Body of pancreas (tissue), 4 donors: Measurements from ENCODE around the gene USH2A.

Experiments
- POLR2A ChIP-seq, 3 donors: fragments of 450-650 bp; IDR thresholded peaks; one replicate each; pipeline ENCODE4 v1.6.1; 2016; ENCODE audit warnings: antibody characterized with exemption in 3 of 3, mild to moderate bottlenecking in 2 of 3
- TF ChIP-seq, protein P1 (sequence below), 7 experiments: fragments of 450-650 bp in 4 of 7; fragments of 200-600 bp in 3 of 7; sonication (generic) in 3 of 7; IDR thresholded peaks; one replicate each; pipeline ENCODE4 v1.5.1; 2016 to 2019; ENCODE audit warnings: antibody characterized with exemption in 7 of 7

DNA sequence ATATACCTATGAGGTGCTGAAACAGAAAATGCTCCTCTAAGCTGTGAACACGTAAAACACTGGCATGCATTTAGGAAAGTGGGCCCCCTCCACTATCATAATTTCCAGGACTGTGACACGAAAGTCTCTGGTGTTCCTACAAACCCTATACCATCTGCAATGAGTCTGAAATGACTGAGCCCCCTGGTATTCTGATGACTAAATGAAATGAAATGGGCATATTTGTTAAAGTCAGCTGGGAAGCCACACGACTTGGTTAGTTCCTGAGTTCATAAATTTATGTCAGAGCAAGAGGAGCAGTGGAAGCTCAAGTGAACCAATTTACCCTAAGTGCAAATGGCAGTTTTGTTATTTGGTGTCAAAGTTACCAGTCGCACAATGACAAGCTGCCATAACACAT is 673.8 kb downstream of the USH2A start:
- TF ChIP-seq, protein P1, sequence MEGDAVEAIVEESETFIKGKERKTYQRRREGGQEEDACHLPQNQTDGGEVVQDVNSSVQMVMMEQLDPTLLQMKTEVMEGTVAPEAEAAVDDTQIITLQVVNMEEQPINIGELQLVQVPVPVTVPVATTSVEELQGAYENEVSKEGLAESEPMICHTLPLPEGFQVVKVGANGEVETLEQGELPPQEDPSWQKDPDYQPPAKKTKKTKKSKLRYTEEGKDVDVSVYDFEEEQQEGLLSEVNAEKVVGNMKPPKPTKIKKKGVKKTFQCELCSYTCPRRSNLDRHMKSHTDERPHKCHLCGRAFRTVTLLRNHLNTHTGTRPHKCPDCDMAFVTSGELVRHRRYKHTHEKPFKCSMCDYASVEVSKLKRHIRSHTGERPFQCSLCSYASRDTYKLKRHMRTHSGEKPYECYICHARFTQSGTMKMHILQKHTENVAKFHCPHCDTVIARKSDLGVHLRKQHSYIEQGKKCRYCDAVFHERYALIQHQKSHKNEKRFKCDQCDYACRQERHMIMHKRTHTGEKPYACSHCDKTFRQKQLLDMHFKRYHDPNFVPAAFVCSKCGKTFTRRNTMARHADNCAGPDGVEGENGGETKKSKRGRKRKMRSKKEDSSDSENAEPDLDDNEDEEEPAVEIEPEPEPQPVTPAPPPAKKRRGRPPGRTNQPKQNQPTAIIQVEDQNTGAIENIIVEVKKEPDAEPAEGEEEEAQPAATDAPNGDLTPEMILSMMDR (IDR thresholded peaks at IDR 0.05) = no peak
- TF ChIP-seq POLR2A (IDR thresholded peaks at IDR 0.05) = no peak
